ENCODE data around the gene UPK3A.

DNA sequence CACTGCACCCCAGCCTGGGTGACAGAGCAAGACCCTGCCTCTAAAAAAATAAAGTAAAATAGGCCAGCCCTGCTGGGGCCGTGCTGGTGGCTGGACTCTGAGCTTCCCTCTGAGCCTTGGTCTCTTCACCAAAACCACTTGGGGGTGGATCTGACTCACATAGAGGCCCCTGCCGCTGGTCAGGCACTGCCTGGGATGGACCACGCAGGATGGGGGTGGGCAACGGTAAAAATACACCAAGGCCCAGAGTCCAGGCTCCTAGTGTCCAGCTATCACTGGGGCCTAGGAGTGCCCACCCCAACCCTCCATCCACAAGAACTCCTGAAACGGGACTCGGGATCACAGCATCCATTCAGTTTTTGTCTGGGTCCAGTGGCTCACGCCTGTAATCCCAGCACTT lies 12.3 kb upstream of the UPK3A start:
- TF ChIP-seq, protein P1, sequence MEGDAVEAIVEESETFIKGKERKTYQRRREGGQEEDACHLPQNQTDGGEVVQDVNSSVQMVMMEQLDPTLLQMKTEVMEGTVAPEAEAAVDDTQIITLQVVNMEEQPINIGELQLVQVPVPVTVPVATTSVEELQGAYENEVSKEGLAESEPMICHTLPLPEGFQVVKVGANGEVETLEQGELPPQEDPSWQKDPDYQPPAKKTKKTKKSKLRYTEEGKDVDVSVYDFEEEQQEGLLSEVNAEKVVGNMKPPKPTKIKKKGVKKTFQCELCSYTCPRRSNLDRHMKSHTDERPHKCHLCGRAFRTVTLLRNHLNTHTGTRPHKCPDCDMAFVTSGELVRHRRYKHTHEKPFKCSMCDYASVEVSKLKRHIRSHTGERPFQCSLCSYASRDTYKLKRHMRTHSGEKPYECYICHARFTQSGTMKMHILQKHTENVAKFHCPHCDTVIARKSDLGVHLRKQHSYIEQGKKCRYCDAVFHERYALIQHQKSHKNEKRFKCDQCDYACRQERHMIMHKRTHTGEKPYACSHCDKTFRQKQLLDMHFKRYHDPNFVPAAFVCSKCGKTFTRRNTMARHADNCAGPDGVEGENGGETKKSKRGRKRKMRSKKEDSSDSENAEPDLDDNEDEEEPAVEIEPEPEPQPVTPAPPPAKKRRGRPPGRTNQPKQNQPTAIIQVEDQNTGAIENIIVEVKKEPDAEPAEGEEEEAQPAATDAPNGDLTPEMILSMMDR (IDR thresholded peaks at IDR 0.05): no peak
- TF ChIP-seq POLR2AphosphoS5 (IDR thresholded peaks at IDR 0.05) (no peak), POLR2A (IDR thresholded peaks at IDR 0.05; ENCODE audit: low read depth) (no peak), EP300 (IDR thresholded peaks at IDR 0.05) (no peak)
